GM19328 (cell line): ENCODE results near the gene TMEM266.

Experiments
- ATAC-seq: cut with Tn5 transposase; IDR thresholded peaks from one replicate; pipeline ENCODE4 v1.9.1; 2021; ENCODE audit warnings: mild to moderate bottlenecking, moderate library complexity; ENCODE audit not compliant: unreplicated experiment

The TMEM266 gene

DNA sequence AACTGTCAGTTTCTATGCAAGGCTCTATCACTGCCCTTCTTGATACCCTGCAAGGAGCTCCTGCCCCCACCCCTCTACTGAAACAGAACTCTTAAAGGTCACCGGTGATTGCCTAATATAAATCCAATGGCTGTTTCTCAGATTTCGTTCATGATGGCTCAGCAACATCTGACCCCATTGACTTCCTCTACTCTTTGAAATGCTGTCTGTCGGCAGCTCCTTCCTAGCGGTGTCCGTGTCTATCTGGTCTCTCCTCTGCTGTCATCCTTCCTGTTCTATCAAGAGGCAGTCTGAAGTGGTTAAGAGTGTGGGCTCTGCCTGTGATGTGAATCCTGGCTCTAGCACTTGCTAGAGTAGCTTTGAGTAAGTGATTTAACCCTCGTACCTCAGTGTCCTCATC is 5.5 kb downstream of the TMEM266 start:
- no peak for ATAC-seq

DNA sequence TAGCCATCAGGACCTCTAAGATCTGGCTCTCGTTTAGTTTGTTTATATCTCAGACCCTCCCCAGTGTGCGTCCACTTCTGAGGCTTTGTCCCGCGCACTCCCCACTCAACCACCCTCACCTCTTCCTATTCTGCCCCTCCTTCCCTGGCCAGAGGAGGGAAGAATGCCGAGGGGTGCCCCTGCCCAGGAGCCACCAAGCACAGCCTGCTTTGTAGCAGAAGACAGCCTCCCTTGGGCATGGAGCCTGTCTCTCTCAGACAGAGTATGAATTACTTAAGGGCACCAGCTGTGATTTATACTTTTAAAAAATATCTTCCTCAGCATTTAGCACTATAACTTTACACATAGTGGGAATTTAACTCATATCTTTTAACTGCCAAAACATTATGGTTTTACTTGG is 6.0 kb downstream of the TMEM266 start:
- ATAC-seq: no peak

DNA sequence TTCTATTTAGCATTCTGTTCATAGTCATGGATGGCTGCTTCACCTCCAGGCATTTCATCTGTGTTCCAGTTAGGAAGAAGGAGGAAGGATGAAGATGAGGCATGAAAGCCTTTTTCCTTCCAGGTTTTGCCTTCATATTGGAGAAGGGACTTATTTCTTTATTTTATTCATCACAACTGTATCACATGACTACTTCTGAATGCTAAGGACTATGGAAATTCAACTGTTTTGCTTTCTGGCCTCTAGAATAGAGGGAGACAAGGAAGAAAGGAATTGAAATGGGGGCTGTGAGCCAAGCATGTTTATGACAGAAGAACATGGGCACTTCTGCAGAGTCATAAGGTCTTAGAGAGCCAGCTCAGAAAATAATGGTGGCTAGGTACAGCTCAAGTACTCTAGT is 10.4 kb downstream of the TMEM266 start:
- no peak for ATAC-seq

DNA sequence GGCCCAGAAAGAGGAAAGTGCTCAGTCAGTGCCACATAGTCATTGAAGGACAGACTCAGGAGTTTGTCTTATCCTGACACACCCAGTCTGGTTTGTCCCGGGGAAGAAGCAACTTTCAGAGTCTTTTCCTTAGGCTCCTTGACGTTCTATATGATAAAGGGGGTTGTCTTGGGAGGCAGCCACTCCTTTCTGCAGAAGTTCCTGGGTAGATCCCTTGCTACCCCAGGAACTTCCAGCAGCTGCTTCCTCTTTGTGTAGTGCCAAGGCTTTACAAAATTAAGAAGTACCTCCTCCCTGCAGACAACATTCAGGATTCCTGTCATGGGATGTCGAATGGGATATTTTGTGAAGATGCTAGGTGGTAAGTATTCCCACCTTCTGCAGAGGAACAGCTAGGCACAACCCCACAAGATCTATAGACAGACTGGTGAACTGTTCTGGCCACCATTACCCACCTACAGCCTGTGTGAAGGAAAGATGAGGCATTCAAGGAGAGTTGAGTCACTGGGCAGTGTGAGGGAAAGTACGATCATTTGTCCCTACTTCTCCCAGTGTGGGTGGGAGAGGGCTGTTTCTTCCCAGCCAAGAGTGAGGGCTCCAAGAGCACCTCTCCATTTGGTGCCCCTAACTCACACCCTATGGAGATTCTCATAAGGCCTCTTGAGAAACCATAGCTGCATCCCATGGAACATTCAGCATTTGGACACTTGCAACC is 11.3 kb downstream of the TMEM266 start:
- no peak for ATAC-seq

DNA sequence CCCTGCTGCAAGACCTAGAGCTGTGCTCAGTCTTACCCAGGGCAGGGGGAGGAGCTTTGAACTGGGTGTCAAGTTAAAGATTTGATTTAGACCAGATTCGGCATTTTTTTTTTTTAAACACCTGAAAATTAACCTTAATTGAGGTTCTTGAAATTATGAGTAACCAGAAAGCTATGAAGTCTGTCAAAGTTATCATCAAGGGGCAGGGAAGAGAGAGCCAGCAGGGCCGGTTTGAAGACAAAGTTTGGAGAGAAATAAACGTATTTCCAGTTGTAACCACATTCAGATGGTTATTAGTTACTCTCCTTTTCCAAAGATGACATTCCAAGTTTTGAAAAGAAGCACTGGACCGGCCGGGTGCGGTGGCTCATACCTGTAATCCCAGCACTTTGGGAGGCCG is 12.0 kb downstream of the TMEM266 start:
- no peak for ATAC-seq

DNA sequence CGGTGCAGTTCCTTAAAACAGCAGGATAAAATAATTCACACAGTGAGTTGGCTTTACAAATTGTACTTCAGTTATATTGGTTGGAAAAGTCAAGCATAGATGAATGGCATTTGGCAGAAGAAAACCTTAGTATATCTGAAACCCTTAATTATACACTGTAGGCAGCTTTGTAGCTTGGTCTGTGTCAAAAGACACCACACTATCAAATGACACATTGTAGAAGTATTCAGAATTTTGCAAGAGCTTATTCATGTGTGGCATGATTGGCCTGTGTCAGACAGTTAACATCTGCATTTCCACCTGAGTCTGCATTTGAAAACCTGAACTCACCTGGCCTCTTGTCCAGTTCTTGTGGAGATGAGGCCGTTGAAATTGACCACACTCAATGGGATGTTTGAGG is 13.8 kb downstream of the TMEM266 start:
- no peak for ATAC-seq

DNA sequence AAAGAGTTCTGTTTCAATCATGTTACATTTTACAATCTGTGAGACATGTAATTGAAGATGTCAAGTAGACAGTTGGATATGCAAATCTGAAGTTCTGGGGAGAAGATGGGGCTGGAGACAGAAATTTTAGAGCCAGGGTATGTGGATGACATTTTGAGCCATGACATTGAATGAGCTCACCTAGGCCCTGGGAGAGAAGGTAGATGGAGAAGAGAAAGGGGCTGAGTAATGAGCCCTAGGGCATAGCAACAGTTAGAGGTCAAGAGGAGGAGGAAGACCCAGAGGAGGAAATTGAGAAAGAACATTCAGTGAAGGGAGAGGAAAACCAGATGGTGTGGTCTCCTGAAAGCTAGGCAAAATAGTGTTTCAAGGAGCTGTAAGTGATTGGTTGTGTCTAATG is 15.3 kb downstream of the TMEM266 start:
- no peak for ATAC-seq

DNA sequence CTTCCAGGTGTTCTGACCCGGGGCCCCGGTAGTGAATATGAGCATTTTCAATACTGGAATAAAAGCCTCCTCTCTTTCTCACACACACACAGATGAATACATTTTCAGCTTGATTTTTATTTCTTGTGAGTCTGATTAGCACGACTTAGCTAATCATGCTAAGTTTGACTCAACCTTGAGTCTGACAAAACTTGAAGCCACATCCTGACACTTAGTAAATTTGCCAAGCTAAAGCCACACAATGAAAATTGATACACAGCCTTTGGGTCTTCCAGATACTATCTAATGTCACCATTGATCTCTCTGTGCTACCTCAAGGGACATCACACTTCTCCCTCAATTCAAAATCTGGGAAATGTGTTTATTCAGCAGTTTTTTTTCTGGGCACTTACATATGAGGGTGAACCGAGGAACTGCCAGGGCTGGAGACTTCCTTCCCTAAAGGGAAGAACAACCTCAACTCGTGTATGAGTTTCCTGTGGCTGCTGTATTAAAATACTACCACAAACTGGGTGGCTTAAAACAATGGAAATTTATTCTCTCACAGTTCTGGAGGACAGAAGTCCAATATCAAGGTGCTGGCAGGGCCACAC is 18.6 kb downstream of the TMEM266 start:
- no peak for ATAC-seq

DNA sequence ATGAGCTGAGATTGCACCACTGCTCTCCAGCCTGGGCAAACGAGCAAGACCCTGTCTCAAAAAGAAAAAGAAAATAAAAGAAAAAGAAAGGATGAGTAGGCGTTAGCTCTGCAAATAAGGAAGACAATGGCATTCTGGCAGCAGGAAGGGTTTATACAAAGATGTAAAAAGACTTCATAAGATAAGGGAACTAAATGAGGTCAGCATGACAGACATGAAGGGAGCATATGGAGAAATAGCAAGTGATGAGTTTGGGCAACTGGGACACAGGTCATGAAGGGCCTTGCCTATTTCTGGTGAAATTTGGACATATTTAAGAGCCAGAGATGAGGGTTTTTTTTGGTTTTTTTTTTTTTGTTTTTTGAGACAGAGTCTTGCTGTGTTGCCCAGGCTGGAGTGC is 24.5 kb downstream of the TMEM266 start:
- no peak for ATAC-seq

DNA sequence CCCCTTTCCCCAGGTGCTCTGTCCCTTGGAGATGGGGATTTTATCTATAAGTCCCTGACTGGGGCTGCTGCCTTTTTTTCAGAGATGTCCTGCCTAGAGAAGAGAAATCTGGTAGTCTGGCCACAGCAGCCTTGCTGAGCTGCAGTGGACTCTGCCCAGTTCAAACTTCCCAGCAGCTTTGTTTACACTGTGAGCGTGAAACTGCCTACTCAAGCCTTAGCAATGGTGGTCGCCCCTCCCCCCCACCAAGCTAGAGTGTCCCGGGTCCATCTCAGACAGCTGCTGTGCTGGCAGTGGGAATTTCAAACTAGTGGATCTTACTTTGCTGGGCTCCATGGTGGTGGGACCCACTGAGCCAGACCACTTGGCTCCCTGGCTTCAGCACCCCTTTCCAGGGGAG is 38.9 kb downstream of the TMEM266 start:
- ATAC-seq: no peak

DNA sequence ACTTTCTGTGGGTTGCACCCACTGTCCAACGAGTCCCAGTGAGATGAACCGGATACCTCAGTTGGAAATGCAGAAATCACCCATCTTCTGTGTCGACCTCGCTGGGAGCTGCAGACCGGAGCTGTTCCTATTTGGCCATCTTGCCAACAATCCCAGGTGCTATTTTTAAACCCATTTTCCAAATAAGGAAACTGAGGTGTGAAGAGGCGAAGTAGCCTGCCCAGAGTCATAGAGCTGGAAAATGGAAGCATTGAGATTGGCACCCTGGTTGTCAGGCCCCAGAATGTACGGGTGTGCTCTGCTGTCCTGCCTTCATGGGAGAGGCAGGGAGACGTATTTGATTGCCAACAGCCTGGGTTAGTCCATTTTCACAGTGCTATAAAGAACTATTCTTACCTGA is 39.6 kb downstream of the TMEM266 start:
- ATAC-seq: no peak

DNA sequence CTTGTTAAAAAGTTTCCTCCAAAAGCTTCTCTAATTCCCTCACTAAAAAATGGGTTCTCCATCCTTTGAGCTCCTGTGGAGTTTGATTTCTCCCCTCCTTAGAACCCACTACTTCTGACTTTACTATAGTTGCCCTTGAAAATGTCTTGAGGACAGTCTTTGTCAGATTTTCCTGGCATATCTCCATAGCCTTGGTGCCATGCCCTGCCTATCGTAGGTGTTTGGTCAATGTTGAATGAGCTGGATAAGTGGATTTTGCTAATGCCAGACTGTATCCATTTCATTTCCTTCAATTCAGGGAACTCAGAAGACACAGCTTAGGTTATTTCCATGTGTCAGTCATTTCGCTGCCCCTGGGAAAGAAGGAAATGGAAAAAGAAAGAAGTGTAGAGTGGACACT is 40.6 kb downstream of the TMEM266 start:
- no peak for ATAC-seq

DNA sequence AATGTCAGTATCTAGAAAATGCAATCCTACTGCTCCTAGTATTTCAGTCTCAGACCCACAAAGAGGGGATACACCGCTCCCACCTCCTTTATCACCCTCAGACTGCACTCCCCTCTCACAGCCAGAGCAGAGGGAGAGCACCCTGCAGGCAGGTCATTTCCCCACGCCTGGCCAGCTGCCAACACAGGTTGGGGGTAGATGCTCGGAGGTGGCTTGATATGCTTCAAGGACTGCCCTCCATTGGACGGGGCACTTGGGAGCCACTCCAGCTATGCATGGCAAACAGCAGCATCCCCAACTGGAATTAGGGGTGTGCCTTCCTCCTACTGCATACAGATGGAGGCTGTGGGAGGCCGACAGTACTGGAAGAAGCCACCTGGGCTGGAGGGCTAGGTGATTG is 41.9 kb downstream of the TMEM266 start:
- no peak for ATAC-seq

DNA sequence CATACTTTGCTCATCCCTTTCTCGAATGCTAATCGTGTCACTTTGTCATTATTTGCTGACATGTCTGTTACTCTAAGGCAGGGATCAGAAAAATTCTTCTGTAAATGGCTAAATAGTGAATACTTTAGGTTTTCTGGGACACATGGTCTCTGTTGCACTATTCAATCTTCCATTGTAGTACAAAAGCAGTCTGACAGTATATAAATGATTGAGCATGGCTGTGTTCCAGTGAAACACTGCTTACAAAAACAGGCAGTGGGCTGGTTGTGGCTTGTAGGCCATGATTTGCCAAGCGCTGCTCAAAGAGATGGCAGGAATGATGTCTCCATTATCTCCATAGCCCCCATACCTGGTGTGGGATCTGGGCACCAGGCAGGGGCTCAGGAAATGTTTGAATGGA is 45.6 kb downstream of the TMEM266 start:
- ATAC-seq: no peak

DNA sequence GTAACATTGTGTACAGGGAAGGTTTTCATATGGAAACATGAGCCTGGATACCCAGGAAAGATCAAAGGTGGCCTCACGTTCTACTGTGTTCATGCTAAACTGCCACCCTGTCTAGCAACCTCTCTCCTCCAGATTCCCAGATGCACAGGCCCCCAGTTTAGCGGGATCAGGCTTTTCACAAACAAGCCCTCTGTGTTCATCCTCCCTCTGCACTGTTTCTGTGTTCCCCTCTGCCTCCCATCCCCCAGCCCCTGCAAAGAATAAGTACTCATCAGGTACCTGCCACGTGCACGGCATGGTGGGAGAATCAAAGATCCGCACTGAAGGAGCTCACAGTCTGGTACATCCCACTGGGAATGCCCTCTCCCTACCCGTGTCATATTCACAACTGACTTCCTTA is 46.1 kb downstream of the TMEM266 start:
- ATAC-seq: no peak

DNA sequence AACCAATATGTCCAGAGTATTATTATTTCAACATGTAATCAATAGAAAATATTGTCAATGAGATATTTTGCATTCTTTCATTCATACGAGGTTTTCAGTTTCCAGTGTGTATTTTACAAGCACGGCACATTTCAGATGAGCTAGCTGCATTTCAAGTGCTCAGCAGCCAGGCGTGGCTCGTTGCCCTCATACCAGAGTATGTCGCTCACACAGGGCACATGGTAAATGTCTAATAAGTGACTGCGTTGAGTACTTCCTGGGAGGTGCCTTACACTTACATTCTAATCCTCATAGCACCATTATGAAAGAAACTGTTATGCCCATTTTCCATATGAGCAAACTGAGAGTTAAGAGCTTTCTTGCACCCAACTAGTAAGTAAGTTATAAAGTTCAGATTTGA is 47.4 kb downstream of the TMEM266 start:
- no peak for ATAC-seq

DNA sequence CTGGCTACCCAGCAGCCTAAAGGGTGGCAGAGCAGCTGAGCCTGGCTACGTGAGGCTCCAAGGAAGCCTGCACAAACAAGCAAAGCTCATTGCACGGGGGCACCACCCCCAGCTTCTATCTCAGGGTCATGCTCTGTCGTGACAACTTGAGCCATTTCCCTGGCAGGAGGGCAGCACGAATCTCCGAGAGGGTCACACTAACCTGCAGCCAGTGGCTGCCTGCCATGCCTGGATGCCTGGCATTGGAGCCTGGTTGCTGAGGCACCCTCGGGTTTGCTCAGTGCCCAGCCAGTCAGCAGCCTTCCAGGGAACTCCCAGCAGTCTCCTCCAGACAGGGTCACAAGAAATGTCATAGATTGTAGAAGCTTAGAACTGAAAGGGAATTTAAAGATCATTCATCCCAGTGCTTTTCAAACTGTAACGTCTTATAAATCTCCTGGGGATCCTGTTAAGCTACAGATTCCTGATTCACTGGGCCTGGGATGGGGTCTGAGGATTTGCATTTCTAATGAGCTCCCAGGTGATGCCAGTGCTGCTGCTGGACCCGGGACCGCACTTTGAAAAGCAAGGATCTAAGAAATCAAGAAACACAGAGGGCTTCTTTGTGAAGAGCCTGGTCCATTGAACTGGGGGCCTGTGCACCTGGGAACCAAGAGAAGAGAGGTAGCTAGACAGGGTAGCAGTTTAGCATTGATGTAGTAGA is 48.4 kb downstream of the TMEM266 start:
- ATAC-seq: no peak

DNA sequence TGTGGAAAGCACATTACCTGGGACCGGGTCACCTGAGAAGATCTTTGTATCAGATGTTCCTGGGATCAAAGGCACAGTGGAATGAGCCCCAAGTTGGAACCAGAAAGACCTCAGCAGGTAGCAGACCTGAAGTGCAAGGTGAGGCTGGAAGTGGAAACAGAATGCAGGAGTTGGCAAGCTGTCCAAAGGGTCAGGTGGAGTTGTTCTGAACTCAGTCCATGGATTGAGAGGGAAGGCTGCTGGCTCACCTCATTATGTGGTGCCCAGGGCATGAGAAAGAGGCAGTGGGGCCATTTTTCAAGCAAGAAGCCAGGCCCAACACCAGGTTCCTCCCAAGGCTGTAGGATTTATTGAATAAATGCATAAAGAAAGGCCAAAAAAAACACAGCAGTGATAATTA is 49.3 kb downstream of the TMEM266 start:
- ATAC-seq: no peak

DNA sequence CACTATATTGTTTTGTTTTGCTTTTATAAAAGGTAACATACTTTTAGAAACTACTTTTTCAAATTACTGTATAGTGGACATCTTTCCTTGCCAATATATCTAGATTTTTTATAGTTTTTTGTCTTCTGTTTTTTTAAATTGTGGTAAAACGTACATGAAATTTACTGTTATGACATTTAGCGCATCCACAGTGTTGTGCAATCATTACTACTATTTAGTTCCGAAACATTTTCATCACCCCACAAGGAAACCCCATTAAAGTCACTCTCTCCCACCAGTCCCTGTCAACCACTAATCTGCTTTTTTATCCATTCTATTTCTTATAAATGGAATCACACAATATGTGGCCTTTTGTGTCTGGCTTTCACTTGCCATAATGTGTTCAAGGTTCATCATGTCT is 54.8 kb downstream of the TMEM266 start:
- no peak for ATAC-seq

DNA sequence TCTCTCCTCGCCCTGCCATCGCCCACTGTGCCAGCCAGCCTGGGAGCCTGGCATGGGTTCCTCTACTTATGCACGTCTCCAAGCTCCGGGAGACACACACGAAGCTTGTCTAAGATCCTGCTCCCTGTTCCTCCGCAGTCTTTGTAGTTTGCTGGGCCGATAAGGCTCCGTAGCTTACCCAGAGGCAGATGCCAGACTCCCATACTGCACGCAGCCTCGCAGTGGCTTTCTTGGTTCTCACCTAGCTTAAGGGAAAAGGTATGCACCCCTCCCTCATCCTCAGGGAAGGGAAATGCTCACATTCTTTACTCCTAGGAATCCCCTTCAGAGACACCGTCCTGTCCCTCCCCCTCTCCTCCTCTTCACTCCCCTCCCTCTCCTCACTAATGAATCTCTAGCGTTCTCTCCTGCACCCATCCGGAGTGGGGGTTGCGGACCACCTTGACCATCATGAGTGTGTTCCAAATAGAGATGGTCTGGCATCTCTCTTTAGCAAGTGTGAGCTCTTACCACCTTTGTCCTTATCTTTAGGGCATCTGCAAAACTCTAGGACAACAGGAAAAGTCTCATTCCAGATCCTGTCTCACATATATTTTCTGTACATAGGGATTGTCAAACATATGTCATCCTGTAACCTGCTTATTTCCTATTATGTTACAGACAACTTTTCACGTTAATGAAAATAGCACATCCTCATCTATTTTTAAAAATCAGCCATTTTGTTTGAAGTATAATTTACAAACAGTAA is 56.5 kb downstream of the TMEM266 start:
- no peak for ATAC-seq

DNA sequence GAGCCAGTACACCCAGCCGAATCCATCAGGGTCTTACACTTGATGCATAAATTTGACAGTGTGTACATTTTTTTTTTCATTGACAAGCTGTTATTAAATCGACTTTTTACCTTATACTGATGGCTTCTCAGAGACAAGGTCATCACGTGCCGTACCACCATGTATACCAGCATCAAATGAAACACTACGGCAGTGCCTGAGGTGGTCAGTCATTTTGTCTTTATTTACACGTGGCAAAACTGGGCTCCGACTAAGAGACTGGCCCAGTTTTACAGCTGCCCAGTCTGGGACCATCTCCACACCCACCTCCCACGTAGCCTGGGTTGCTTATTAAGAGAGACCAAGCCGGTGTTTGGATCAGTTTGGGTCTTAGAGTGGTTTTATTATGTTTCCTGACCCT is 57.4 kb downstream of the TMEM266 start:
- no peak for ATAC-seq

DNA sequence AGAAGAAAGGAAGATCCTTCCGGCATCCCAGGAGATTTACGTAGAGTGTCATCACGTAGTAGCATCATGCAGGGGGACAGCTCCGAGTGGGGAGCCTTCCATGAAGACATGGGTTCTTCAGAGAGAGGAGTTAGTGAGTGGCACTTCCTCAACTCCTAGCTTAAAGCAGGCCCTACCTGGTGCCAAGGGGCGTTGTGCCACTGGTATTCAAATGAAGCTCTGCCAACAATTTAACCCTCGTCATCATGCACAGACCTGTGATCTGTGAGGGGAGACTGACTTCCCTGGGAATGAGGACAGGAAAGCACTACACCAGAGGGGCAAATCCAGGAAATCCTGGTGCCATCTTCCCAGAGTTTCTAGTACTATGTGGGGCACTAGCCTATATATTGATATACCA is 59.0 kb downstream of the TMEM266 start:
- no peak for ATAC-seq
